Measurements from ENCODE around the gene TMX1.

DNA sequence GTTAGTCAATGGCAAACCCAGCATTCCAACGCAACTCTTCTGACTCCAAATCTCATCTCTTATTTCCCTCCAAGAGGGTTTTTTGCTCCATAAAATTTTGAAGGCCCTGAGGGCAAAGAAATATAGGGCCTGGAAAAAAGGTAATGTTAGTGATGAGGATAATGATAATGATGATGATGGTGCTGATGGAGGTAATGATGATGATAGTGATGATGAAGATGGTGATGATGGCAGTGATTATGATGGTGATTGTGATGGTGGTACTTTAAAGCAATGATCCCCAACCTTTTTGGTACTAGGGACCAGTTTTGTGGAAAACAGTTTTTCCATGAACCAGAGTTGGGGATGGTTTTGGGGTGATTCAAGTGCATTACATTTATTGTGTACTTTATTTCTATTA is 50.1 kb downstream of the TMX1 start:
- no peak for TF ChIP-seq OVOL3 (tag by site-specific recombination; IDR thresholded peaks at IDR 0.05)
- no peak for TF ChIP-seq HOXA7 (CRISPR knock-in tag; IDR thresholded peaks at IDR 0.05; ENCODE audit: borderline replicate concordance)
- TF ChIP-seq PRDM1 (tag by site-specific recombination; IDR thresholded peaks at IDR 0.05), result no peak
- TF ChIP-seq, protein P1, sequence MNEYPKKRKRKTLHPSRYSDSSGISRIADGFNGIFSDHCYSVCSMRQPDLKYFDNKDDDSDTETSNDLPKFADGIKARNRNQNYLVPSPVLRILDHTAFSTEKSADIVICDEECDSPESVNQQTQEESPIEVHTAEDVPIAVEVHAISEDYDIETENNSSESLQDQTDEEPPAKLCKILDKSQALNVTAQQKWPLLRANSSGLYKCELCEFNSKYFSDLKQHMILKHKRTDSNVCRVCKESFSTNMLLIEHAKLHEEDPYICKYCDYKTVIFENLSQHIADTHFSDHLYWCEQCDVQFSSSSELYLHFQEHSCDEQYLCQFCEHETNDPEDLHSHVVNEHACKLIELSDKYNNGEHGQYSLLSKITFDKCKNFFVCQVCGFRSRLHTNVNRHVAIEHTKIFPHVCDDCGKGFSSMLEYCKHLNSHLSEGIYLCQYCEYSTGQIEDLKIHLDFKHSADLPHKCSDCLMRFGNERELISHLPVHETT (tag by site-specific recombination; IDR thresholded peaks at IDR 0.05), result no peak
- no peak for TF ChIP-seq ZBTB1 (tag by site-specific recombination; IDR thresholded peaks at IDR 0.05)
- TF ChIP-seq, protein P2, sequence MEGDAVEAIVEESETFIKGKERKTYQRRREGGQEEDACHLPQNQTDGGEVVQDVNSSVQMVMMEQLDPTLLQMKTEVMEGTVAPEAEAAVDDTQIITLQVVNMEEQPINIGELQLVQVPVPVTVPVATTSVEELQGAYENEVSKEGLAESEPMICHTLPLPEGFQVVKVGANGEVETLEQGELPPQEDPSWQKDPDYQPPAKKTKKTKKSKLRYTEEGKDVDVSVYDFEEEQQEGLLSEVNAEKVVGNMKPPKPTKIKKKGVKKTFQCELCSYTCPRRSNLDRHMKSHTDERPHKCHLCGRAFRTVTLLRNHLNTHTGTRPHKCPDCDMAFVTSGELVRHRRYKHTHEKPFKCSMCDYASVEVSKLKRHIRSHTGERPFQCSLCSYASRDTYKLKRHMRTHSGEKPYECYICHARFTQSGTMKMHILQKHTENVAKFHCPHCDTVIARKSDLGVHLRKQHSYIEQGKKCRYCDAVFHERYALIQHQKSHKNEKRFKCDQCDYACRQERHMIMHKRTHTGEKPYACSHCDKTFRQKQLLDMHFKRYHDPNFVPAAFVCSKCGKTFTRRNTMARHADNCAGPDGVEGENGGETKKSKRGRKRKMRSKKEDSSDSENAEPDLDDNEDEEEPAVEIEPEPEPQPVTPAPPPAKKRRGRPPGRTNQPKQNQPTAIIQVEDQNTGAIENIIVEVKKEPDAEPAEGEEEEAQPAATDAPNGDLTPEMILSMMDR (tag by site-specific recombination; IDR thresholded peaks at IDR 0.05), result no peak
- TF ChIP-seq TRIM28 (IDR thresholded peaks at IDR 0.05; ENCODE audit: borderline replicate concordance, low read length), result no peak
- no peak for TF ChIP-seq ZNF221 (tag by site-specific recombination; IDR thresholded peaks at IDR 0.05; ENCODE audit: borderline replicate concordance)

Data from HEK293 (cell line).